ENCODE results near the gene FNBP1.
"Not testable (repeated sequence)": the region's sequence is repeated elsewhere in the genome, so short reads cannot be mapped to it uniquely, and the experiment has no call there.

Gene FNBP1

DNA sequence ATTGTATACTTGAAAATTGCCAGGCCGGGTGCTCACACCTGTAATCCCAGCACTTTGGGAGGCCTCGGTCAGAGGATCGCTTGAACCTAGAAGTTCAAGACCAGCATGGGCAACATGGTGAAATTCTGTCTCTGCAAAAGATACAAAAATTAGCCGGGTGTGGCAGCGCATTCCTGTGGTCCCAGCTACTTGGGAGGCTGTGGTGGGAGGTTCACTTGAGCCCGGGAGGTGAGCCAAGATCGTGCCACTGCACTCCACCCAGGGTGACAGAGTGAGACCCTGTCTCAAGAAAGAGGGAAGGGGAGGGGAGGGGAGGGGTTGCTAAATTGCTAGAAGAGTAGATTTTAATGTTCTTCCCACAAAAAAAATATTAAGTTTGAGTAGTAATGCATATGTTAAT, 53.2 kb downstream of the FNBP1 start:
- no peak for DNase-seq

GRCh38 chr9:129989362-129989708, 53.7 kb downstream of the FNBP1 start:
- DNase-seq, result no peak

- peak; percentile 58 to 66 for DNase-seq
These were observed 54.2 kb downstream of the FNBP1 start for GRCh38 chr9:129988607-129989361.

GRCh38 chr9:129987941-129988340, 55.0 kb downstream of the FNBP1 start:
- no peak for DNase-seq

DNA sequence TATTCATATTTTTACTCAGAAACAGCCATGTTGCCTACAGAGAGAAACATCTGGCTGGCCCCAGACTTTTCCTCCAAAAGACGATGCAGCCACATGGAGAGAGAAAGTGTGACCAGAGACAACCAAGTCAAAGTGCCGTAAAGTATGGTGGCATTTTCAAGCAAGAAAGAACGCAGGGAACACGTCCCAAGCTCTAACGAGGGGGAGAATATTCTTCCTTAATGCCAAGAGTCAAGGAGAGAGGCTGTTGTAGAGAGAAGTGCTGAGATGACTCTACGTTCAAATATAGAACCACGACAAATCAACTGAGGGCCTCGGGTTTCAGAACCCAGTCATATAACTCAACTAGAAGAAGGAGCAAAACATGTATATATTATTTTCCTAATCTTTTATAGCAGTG, 55.9 kb downstream of the FNBP1 start:
- DNase-seq, result no peak

- not testable (repeated sequence) for DNase-seq
These were observed 58.4 kb downstream of the FNBP1 start for GRCh38 chr9:129984589-129984988.

GRCh38 chr9:129983891-129984290, 59.1 kb downstream of the FNBP1 start:
- DNase-seq, result no peak

- no peak for DNase-seq
These were observed 61.6 kb downstream of the FNBP1 start for GRCh38 chr9:129981180-129981907.

DNA sequence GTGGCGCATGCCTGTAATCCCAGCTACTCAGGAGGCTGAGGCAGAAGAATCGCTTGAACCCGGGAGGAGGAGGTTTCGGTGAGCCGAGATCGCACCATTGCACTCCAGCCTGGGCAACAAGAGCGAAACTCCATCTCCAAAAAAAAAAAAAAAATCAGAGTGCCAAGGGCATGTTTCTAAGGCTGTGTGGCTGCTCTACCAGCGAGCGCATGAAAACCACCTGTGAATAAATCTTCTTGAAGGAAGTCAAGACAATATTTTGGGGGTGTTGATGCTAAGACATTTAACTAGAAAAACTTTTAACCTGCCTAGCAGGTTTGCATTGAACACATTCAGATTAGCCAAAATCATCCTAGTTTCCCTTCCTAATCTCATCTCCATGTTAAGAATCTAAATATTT, 62.8 kb downstream of the FNBP1 start:
- not testable (repeated sequence) for DNase-seq

GRCh38 chr9:129979071-129979745, 63.8 kb downstream of the FNBP1 start:
- no peak for DNase-seq

GRCh38 chr9:129972816-129973215, 70.2 kb downstream of the FNBP1 start:
- DNase-seq, result no peak

- DNase-seq, result no peak
These were observed 74.1 kb downstream of the FNBP1 start for GRCh38 chr9:129968690-129969485.

DNA sequence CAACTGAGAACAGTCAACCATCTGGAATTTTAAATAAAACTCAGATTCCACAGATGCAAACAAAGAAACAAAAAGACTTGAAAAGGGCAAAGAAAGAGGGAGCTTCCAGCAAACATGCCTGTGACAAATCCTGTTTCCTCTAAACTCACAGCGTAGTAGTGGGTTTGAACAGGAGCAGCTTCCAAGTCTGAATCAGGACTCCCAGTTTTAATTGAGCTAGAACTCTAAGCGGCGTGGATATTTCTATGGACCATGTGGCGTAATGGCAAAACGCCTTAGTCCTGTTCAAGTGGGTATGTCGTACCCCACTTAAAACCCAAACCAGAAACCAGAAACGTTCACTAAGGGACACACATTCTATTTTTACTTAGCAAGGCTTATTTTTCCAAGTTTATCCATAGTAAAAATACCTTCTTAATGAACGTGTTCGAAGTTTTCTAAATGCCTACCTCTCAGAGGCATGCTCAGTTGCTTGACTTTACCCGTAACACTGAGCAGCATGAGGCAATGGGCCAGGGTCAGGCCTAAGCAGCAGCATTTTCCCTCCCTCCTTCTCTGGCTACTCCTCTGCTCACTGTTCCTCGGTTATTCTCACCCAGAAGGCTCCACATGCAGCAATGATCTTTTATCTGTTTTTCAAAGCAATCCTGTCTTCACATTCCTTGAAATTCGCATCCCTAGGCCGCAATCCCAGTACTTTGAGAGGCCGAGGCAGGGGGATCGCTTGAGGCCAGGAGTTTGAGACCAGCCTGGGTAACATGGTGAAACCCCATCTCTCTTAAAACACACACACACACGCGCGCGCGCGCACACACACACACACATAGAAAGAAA, 77.9 kb downstream of the FNBP1 start:
- no peak for DNase-seq

- peak; percentile 86 to 90 for DNase-seq
These were observed 79.9 kb downstream of the FNBP1 start for GRCh38 chr9:129962889-129963703.

- no peak for DNase-seq
These were observed 80.5 kb downstream of the FNBP1 start for GRCh38 chr9:129962451-129962864.

GRCh38 chr9:129958796-129959195, 84.2 kb downstream of the FNBP1 start:
- DNase-seq, result no peak

GRCh38 chr9:129954868-129955550, 88.0 kb downstream of the FNBP1 start:
- DNase-seq, result peak in 1 of 2 donors; percentile 41

GRCh38 chr9:129953736-129954135, 89.3 kb downstream of the FNBP1 start:
- DNase-seq, result no peak

DNA sequence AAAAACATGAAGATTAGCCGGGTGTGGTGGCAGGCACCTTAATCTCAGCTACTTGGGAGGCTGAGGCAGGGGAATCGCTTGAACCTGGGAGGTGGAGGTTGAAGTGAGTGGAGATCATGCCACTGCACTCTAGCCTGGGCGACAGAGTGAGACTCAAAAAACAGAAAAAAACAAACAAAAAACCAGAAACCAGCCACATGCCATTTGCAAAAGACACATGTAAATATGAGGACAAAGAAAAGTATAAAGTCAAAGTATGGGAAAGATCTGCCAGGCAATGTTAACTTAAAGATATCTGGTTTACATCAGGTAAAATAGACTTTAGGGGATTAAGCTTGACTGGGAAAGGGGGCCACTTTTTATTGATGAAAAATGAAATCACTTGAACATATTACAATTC, 90.7 kb downstream of the FNBP1 start:
- no peak for DNase-seq

- no peak for DNase-seq
These were observed 93.2 kb downstream of the FNBP1 start for GRCh38 chr9:129949821-129950220.

DNA sequence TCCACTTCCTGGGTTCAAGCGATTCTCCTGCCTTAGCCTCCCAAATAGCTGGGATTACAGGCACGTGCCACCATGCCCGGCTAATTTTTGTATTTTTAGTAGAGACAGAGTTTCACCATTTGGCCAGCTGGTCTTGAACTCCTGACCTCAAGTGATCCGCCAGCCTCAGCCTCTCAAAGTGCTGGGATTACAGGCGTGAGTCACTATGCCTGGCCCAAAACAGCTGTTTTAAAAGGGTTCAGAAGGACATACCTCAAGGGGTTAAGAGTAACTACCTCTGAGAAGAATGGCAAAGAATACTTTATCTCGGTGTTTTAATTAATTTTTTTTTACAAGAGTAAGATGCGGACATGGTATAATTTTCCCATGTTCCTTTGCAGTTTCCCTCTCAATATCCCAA, 94.4 kb downstream of the FNBP1 start:
- DNase-seq, result not testable (repeated sequence)
